Left ventricle myocardium inferior (tissue), 1 donor: Measurements from ENCODE around the gene ARHGAP26. TPM values are rescaled to one million over a fixed set of nuclear protein-coding genes. Genes with fewer than 3 reads are reported as not detected.

Experiments
- DNase-seq: peaks from one replicate; pipeline ENCODE4 v3.0.0-alpha.2; 2020
- H3K27ac ChIP-seq: fragments of 200-600 bp; replicated peaks from 2 replicates; pipeline ENCODE4 v1.8.0; 2021
- H3K27me3 ChIP-seq: fragments of 200-600 bp; 2 replicates; pipeline ENCODE4 v1.8.0; 2021; ENCODE audit warnings: low read depth
- H3K36me3 ChIP-seq: fragments of 200-600 bp; 2 replicates; pipeline ENCODE4 v1.8.0; 2021
- H3K4me1 ChIP-seq: fragments of 200-600 bp; 2 replicates; pipeline ENCODE4 v1.8.0; 2021
- H3K4me3 ChIP-seq: fragments of 200-600 bp; 2 replicates; pipeline ENCODE4 v1.8.0; 2021; ENCODE audit warnings: mild to moderate bottlenecking, moderate library complexity
- H3K9me3 ChIP-seq: fragments of 200-600 bp; replicated peaks from 2 replicates; pipeline ENCODE4 v1.8.0; 2021
- CTCF ChIP-seq: fragments of 200-600 bp; IDR thresholded peaks from 2 replicates; pipeline ENCODE4 v1.8.0; 2021; ENCODE audit warnings: antibody characterized with exemption, mild to moderate bottlenecking, borderline replicate concordance
- intact Hi-C: fragments of 100-400 bp; cut with micrococcal nuclease; formaldehyde crosslinking; loops from one replicate; pipeline ENCODE4 v1.11.0; 2022
- total RNA-seq: library from RNA; stranded (reverse); fragmentation: NEBNext Ultra II Directional; extraction: Animal tissue kit (Norgen Biotek cat#: 25700); gene quantifications from one replicate; pipeline ENCODE4 v1.2.1, GENCODE V29; 2021
- donor health status: DM: no; HTN: yes; CAD: no; lungs with severe emphysema.

Gene ARHGAP26
- total RNA-seq, 1 donor from 2014 or later = 35.7 TPM

DNA sequence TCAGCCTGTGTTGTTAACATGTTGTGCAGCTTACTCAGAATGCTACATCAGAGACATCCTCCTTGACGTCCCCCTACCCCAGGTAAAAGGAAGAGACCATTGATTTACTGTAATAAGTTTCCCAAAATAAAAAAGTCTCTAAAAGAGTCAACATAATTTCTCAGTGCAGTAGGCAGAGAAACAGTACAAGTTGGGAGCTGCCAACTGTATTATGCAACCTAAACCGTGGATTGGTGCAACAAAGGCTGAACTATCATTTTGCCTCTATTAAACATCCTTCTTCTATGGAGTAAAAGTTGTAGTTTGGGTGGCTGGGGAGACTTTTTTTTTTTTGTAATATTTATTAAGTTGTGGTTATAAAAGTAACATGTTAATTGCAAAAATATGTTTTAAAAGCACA is 425.3 kb downstream of the ARHGAP26 start:
- DNase-seq = no peak
- no peaks in the 10 kb centered on the region for H3K27me3 ChIP-seq
- peaks cover 12% of the 10 kb centered on the region for H3K9me3 ChIP-seq
- intact Hi-C loops = no loop called here
- H3K4me3 ChIP-seq = no peak overlapping the region
- H3K27ac ChIP-seq = peak overlapping the region; percentile 24
- peaks cover 42% of the 10 kb centered on the region for H3K4me1 ChIP-seq
- no peak for TF ChIP-seq CTCF
- H3K36me3 ChIP-seq = no peaks in the 10 kb centered on the region

- DNase-seq = no peak
- no peaks in the 10 kb centered on the region for H3K27me3 ChIP-seq
- H3K27ac ChIP-seq = no peak overlapping the region
- peaks cover 11% of the 10 kb centered on the region for H3K9me3 ChIP-seq
- no peaks in the 10 kb centered on the region for H3K36me3 ChIP-seq
- TF ChIP-seq CTCF = no peak
- H3K4me1 ChIP-seq = peaks cover 54% of the 10 kb centered on the region
- intact Hi-C loops = no loop called here
- H3K4me3 ChIP-seq = no peak overlapping the region
Measured at GRCh38 chr5:143196601-143197259, 426.6 kb downstream of the ARHGAP26 start.

GRCh38 chr5:143197260-143197656 is 427.1 kb downstream of the ARHGAP26 start:
- Histone ChIP-seq H3K27me3 (no peaks in the 10 kb centered on the region), H3K27ac (no peak overlapping the region), H3K9me3 (peaks cover 13% of the 10 kb centered on the region), H3K4me3 (no peak overlapping the region), H3K4me1 (peaks cover 57% of the 10 kb centered on the region), H3K36me3 (no peaks in the 10 kb centered on the region)
- intact Hi-C loops = no loop called here
- TF ChIP-seq CTCF = no peak
- DNase-seq = no peak

DNA sequence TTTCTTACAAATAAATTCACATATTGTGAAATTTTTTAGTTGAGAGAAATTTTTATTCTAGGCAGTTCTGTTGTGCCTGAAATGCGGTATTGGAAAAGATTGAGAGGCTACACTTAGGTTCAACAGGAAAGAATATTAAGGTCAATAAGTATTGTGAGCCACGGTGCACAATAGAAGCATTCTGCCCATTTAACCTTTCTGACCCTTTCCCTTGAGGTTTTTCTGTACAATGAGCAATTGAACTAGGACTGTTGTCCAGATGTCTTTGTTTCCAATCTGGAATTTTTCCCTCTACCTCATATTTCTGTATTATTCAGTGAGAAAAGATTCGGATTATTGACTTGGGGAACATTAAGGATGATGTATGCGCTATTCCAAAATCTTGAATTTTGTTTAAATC is 428.2 kb downstream of the ARHGAP26 start:
- H3K27me3 ChIP-seq = no peaks in the 10 kb centered on the region
- no peaks in the 10 kb centered on the region for H3K36me3 ChIP-seq
- H3K9me3 ChIP-seq = peaks cover 17% of the 10 kb centered on the region
- DNase-seq = no peak
- intact Hi-C loops = no loop called here
- TF ChIP-seq CTCF = no peak
- H3K27ac ChIP-seq = no peak overlapping the region
- peaks cover 57% of the 10 kb centered on the region for H3K4me1 ChIP-seq
- H3K4me3 ChIP-seq = no peak overlapping the region

DNA sequence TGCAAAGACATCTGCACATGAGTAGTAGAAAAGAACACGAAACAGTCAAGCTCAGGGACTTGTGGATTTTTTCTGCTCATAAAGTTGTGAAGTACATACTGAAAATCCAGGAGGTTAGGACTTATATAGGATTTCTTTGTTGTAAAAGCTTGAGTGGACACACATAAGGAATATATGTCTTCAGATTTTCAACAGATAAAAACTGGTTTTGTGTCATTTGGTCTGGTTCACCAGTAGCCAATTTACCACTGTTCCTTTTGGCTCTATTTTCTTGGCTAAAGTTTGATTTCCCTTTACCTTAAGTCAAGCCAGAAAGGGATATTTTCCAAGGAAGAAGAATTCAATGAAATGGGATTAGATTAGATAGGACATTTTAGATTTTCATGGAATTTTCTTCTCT is 429.0 kb downstream of the ARHGAP26 start:
- TF ChIP-seq CTCF = no peak
- Histone ChIP-seq H3K36me3 (no peaks in the 10 kb centered on the region), H3K27me3 (no peaks in the 10 kb centered on the region), H3K27ac (no peak overlapping the region), H3K4me1 (peaks cover 57% of the 10 kb centered on the region), H3K4me3 (no peak overlapping the region), H3K9me3 (peaks cover 17% of the 10 kb centered on the region)
- intact Hi-C loops = no loop called here
- DNase-seq = no peak
